Thyroid gland (tissue), 4 donors: ENCODE measurements around the gene THSD7A.

Source experiments
- CTCF ChIP-seq, 6 experiments: fragments of 200-600 bp in 3 of 6; fragments of 450-650 bp in 3 of 6; sonication (generic) in 3 of 6; IDR thresholded peaks; one replicate each; pipeline ENCODE4 v1.5.1; 2016 to 2019; ENCODE audit warnings: antibody characterized with exemption in 6 of 6, mild to moderate bottlenecking in 2 of 6, inconsistent platforms in 1 of 6, moderate library complexity in 1 of 6
- POLR2A ChIP-seq, 2 donors: fragments of 450-650 bp; IDR thresholded peaks; one replicate each; pipeline ENCODE4 v1.6.1; 2017; ENCODE audit warnings: antibody characterized with exemption in 2 of 2, mild to moderate bottlenecking in 2 of 2, moderate library complexity in 1 of 2

DNA sequence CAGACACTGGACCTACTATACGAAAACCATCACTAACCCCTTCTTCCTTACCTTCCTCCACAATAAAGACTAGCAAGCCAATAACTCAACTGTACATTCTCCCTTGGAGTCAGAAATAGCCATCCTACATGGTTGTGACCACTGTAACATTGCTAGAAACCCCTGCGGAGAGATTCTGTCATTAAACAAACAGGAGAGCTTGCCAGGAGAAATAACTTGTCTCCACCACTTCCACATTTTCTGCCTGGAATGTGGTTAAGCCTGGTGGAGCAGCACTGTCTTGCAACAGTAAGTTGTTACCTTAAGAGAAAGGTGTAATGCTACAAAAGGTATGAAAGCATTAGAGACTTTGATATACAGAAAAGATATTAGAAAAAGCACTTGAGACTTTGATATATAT, 45.8 kb downstream of the THSD7A start:
- TF ChIP-seq CTCF (IDR thresholded peaks at IDR 0.05) (peak in 2 of 6 experiments; percentile 25 to 43), POLR2A (IDR thresholded peaks at IDR 0.05) (no peak)
